ENCODE data around the gene PLEKHG4B. TPM values are rescaled to one million over a fixed set of nuclear protein-coding genes. Genes with fewer than 3 reads are reported as not detected.
"Not testable (repeated sequence)": the region's sequence is repeated elsewhere in the genome, so short reads cannot be mapped to it uniquely, and the experiment has no call there.

Gene PLEKHG4B
- total RNA-seq, 1 experiment from 2014 or later, result 2.3 TPM

- DNase-seq (ENCODE audit: low read depth), result peak; percentile 24
These were observed 128.0 kb downstream of the PLEKHG4B start for GRCh38 chr5:219991-220390.

GRCh38 chr5:222951-223715, 131.2 kb downstream of the PLEKHG4B start:
- DNase-seq (ENCODE audit: low read depth), result not testable (repeated sequence)

- DNase-seq (ENCODE audit: low read depth), result no peak
These were observed 131.8 kb downstream of the PLEKHG4B start for GRCh38 chr5:223791-224190.

GRCh38 chr5:225334-225733, 133.4 kb downstream of the PLEKHG4B start:
- DNase-seq (ENCODE audit: low read depth), result no peak

- DNase-seq (ENCODE audit: low read depth), result not testable (repeated sequence)
These were observed 135.4 kb downstream of the PLEKHG4B start for GRCh38 chr5:227375-227774.

GRCh38 chr5:228886-229285, 136.9 kb downstream of the PLEKHG4B start:
- no peak for DNase-seq (ENCODE audit: low read depth)

GRCh38 chr5:230711-231110, 138.7 kb downstream of the PLEKHG4B start:
- DNase-seq (ENCODE audit: low read depth), result no peak

- no peak for DNase-seq (ENCODE audit: low read depth)
These were observed 139.7 kb downstream of the PLEKHG4B start for GRCh38 chr5:231661-232060.

- DNase-seq (ENCODE audit: low read depth), result not testable (repeated sequence)
These were observed 141.5 kb downstream of the PLEKHG4B start for GRCh38 chr5:233426-233825.

- no peak for DNase-seq (ENCODE audit: low read depth)
These were observed 142.5 kb downstream of the PLEKHG4B start for GRCh38 chr5:234450-234849.

- DNase-seq (ENCODE audit: low read depth), result not testable (repeated sequence)
These were observed 143.6 kb downstream of the PLEKHG4B start for GRCh38 chr5:235527-235926.

GRCh38 chr5:237931-238330, 146.0 kb downstream of the PLEKHG4B start:
- DNase-seq (ENCODE audit: low read depth), result not testable (repeated sequence)

Other genes starting within 250 kb of the PLEKHG4B start
- not detected in 2 replicates for gene LRRC14B, start 99.3 kb downstream of the PLEKHG4B start, total RNA-seq (2014; rRNA removed; shearing (Covaris generic))
- 3.4 and 3.8 TPM in 2 replicates for gene CCDC127, start 126.0 kb downstream of the PLEKHG4B start, total RNA-seq (2014; rRNA removed; shearing (Covaris generic))
- 91.9 and 95.6 TPM in 2 replicates for gene SDHA, start 126.2 kb downstream of the PLEKHG4B start, total RNA-seq (2014; rRNA removed; shearing (Covaris generic))
- gene PDCD6, start 179.5 kb downstream of the PLEKHG4B start, total RNA-seq (2014; rRNA removed; shearing (Covaris generic)), result 147 and 158 TPM in 2 replicates
- gene AHRR, start 229.5 kb downstream of the PLEKHG4B start, total RNA-seq (2014; rRNA removed; shearing (Covaris generic)), result 51.8 and 62.2 TPM in 2 replicates

All from RPMI7951 (cell line).